ENCODE data around the gene GPR132. TPM values are rescaled to one million over a fixed set of nuclear protein-coding genes. Genes with fewer than 3 reads are reported as not detected.

The GPR132 gene
- total RNA-seq, 2 donors from 2014 or later: 0.27 to 3.3 TPM

- Histone ChIP-seq H3K27ac (ENCODE audit: low read depth, low read length) (no peak overlapping the region), H3K4me1 (ENCODE audit: control insufficient read depth, insufficient read depth, low read length) (peaks cover 5% of the 10 kb centered on the region), H3K36me3 (ENCODE audit: control insufficient read depth, insufficient read depth, low read length) (no peaks in the 10 kb centered on the region), H3K4me3 (ENCODE audit: low read length) (no peak overlapping the region), H3K9me3 (ENCODE audit: control insufficient read depth, low read length) (no peaks in the 10 kb centered on the region), H3K9ac (ENCODE audit: extremely low read depth, low read length, poor library complexity, severe bottlenecking) (no peak overlapping the region), H3K27me3 (ENCODE audit: control insufficient read depth, insufficient read depth, low read length, poor library complexity, severe bottlenecking) (no peaks in the 10 kb centered on the region)
- no peak for DNase-seq
- H3K36me3 Mint-ChIP-seq (ENCODE audit: low read depth): no peaks in the 10 kb centered on the region
- H3K27me3 Mint-ChIP-seq (ENCODE audit: insufficient read depth): peaks cover 11% of the 10 kb centered on the region
- 87 to 95% methylated on average over 7 to 11 of the region's 11 CpGs for WGBS, 2 experiments (ENCODE audit: insufficient coverage in 1 of 2, insufficient read length in 1 of 2)
- H3K4me1 Mint-ChIP-seq: peaks cover 11% of the 10 kb centered on the region
- H3K27ac Mint-ChIP-seq: no peak overlapping the region
- TF ChIP-seq CTCF (conservative IDR thresholded peaks at IDR 0.05): no peak
- H3K4me3 Mint-ChIP-seq: no peak overlapping the region
- no peaks in the 10 kb centered on the region for H3K9me3 Mint-ChIP-seq
Measured at GRCh38 chr14:105072381-105072861, 7.2 kb upstream of the GPR132 start.

- no peaks in the 10 kb centered on the region for H3K36me3 ChIP-seq (ENCODE audit: control insufficient read depth, insufficient read depth, low read length)
- Mint-ChIP-seq H3K4me1 (peaks cover 7% of the 10 kb centered on the region), H3K27me3 (ENCODE audit: insufficient read depth) (peaks cover 11% of the 10 kb centered on the region)
Measured at GRCh38 chr14:105071942-105072341, 6.7 kb upstream of the GPR132 start.

GRCh38 chr14:105071326-105071725 is 6.1 kb upstream of the GPR132 start:
- Mint-ChIP-seq H3K36me3 (ENCODE audit: low read depth) (no peaks in the 10 kb centered on the region), H3K27me3 (ENCODE audit: insufficient read depth) (peaks cover 11% of the 10 kb centered on the region), H3K4me3 (no peak overlapping the region), H3K4me1 (peaks cover 5% of the 10 kb centered on the region), H3K27ac (no peak overlapping the region), H3K9me3 (no peaks in the 10 kb centered on the region)
- Histone ChIP-seq H3K9me3 (ENCODE audit: control insufficient read depth, low read length) (no peaks in the 10 kb centered on the region), H3K27ac (ENCODE audit: low read depth, low read length) (no peak overlapping the region), H3K9ac (ENCODE audit: extremely low read depth, low read length, poor library complexity, severe bottlenecking) (no peak overlapping the region), H3K36me3 (ENCODE audit: control insufficient read depth, insufficient read depth, low read length) (no peaks in the 10 kb centered on the region), H3K4me1 (ENCODE audit: control insufficient read depth, insufficient read depth, low read length) (peaks cover 5% of the 10 kb centered on the region), H3K27me3 (ENCODE audit: control insufficient read depth, insufficient read depth, low read length, poor library complexity, severe bottlenecking) (no peaks in the 10 kb centered on the region), H3K4me3 (ENCODE audit: low read length) (no peak overlapping the region)
- no peak for DNase-seq
- no peak for TF ChIP-seq CTCF (conservative IDR thresholded peaks at IDR 0.05)
- 94 to 96% methylated on average over 12 to 15 of the region's 15 CpGs for WGBS, 2 experiments (ENCODE audit: insufficient coverage in 1 of 2, insufficient read length in 1 of 2)

More at GRCh38 chr14:105071942-105072341, 6.7 kb upstream of the GPR132 start:
- no peaks in the 10 kb centered on the region for H3K36me3 Mint-ChIP-seq (ENCODE audit: low read depth)
- no peak overlapping the region for H3K9ac ChIP-seq (ENCODE audit: extremely low read depth, low read length, poor library complexity, severe bottlenecking)
- no peak overlapping the region for H3K4me3 ChIP-seq (ENCODE audit: low read length)
- H3K4me3 Mint-ChIP-seq: no peak overlapping the region
- H3K27ac Mint-ChIP-seq: no peak overlapping the region
- H3K9me3 Mint-ChIP-seq: no peaks in the 10 kb centered on the region
- peaks cover 5% of the 10 kb centered on the region for H3K4me1 ChIP-seq (ENCODE audit: control insufficient read depth, insufficient read depth, low read length)
- no peak for DNase-seq
- H3K27me3 ChIP-seq (ENCODE audit: control insufficient read depth, insufficient read depth, low read length, poor library complexity, severe bottlenecking): no peaks in the 10 kb centered on the region
- no peak for TF ChIP-seq CTCF (conservative IDR thresholded peaks at IDR 0.05)
- WGBS, 2 experiments (ENCODE audit: insufficient coverage in 1 of 2, insufficient read length in 1 of 2): 82 to 89% methylated on average over 8 to 25 of the region's 25 CpGs
- H3K9me3 ChIP-seq (ENCODE audit: control insufficient read depth, low read length): no peaks in the 10 kb centered on the region
- no peak overlapping the region for H3K27ac ChIP-seq (ENCODE audit: low read depth, low read length)
